ENCODE data around the gene SLC7A8.

GRCh38 chr14:23132970-23133369, 50.5 kb downstream of the SLC7A8 start:
- TF ChIP-seq, protein P1, sequence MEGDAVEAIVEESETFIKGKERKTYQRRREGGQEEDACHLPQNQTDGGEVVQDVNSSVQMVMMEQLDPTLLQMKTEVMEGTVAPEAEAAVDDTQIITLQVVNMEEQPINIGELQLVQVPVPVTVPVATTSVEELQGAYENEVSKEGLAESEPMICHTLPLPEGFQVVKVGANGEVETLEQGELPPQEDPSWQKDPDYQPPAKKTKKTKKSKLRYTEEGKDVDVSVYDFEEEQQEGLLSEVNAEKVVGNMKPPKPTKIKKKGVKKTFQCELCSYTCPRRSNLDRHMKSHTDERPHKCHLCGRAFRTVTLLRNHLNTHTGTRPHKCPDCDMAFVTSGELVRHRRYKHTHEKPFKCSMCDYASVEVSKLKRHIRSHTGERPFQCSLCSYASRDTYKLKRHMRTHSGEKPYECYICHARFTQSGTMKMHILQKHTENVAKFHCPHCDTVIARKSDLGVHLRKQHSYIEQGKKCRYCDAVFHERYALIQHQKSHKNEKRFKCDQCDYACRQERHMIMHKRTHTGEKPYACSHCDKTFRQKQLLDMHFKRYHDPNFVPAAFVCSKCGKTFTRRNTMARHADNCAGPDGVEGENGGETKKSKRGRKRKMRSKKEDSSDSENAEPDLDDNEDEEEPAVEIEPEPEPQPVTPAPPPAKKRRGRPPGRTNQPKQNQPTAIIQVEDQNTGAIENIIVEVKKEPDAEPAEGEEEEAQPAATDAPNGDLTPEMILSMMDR (conservative IDR thresholded peaks at IDR 0.05 in 1 of 2, IDR thresholded peaks at IDR 0.05 in 1 of 2; ENCODE audit: extremely low read depth in 1 of 2, insufficient read depth in 1 of 2, low read depth in 1 of 2, low read length in 2 of 2) = no peak
- no peak for TF ChIP-seq EZH2 (IDR thresholded peaks at IDR 0.05; ENCODE audit: borderline replicate concordance, low read length)
